Measurements from ENCODE around the gene OIT3. TPM values are rescaled to one million over a fixed set of nuclear protein-coding genes. Genes with fewer than 3 reads are reported as not detected.

OIT3 gene
- total RNA-seq = 0.13 TPM in 1 of 2 replicates, not detected in the other

GRCh38 chr10:72893136-72893798 is at the start of gene OIT3:
OIT3 (plus strand) TSS chr10:72893739; CDS start chr10:72893799, 60 bp downstream.
- no peaks in the 10 kb centered on the region for H3K27me3 ChIP-seq (ENCODE audit: control insufficient read depth, insufficient read depth, low read length)
- TF ChIP-seq CTCF (IDR thresholded peaks at IDR 0.05; ENCODE audit: insufficient read depth, low read length, severe bottlenecking) = no peak
- H3K36me3 ChIP-seq (ENCODE audit: control insufficient read depth, insufficient read depth, low read length) = no peaks in the 10 kb centered on the region
- DNase-seq (ENCODE audit: low read depth) = no peak
- no peak for FAIRE-seq
- no peak within 1 kb of the TSS for H3K4me3 ChIP-seq (ENCODE audit: low read depth, low read length)

GRCh38 chr10:72846238-72846637 is 47.3 kb upstream of the OIT3 start:
- no peak for TF ChIP-seq CTCF (IDR thresholded peaks at IDR 0.05; ENCODE audit: insufficient read depth, low read length, severe bottlenecking)
- H3K27me3 ChIP-seq (ENCODE audit: control insufficient read depth, insufficient read depth, low read length) = no peaks in the 10 kb centered on the region
- DNase-seq (ENCODE audit: low read depth) (peak; percentile 98), FAIRE-seq (no peak)
- no peaks in the 10 kb centered on the region for H3K36me3 ChIP-seq (ENCODE audit: control insufficient read depth, insufficient read depth, low read length)
- no peak overlapping the region for H3K4me3 ChIP-seq (ENCODE audit: low read depth, low read length)

GRCh38 chr10:72847681-72848080 is 45.9 kb upstream of the OIT3 start:
- no peak for TF ChIP-seq CTCF (IDR thresholded peaks at IDR 0.05; ENCODE audit: insufficient read depth, low read length, severe bottlenecking)
- Histone ChIP-seq H3K27me3 (ENCODE audit: control insufficient read depth, insufficient read depth, low read length) (no peaks in the 10 kb centered on the region), H3K4me3 (ENCODE audit: low read depth, low read length) (no peak overlapping the region), H3K36me3 (ENCODE audit: control insufficient read depth, insufficient read depth, low read length) (no peaks in the 10 kb centered on the region)
- peak; percentile 84 for DNase-seq (ENCODE audit: low read depth)
- no peak for FAIRE-seq

DNA sequence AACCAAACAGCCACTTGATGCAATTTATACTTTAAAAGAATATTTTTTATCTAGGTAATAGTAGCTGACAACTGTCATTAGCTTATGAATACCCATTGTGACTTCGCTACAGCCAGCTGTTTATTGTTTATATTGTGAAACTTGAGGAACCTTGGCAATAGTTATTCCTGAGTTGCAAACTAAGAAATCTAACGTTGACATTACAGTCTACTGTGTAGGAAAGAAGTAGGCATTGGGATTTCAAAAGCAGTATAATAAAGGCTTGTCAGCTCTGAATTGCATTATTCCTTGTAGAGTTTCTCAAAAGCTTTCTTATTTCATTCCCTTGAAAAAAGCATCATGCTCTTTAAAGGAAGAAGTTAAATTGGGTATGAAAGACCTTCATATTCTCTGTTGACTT is 42.7 kb upstream of the OIT3 start:
- TF ChIP-seq CTCF (IDR thresholded peaks at IDR 0.05; ENCODE audit: insufficient read depth, low read length, severe bottlenecking) = no peak
- H3K4me3 ChIP-seq (ENCODE audit: low read depth, low read length) = no peak overlapping the region
- FAIRE-seq (no peak), DNase-seq (ENCODE audit: low read depth) (no peak)
- H3K36me3 ChIP-seq (ENCODE audit: control insufficient read depth, insufficient read depth, low read length) = no peaks in the 10 kb centered on the region
- H3K27me3 ChIP-seq (ENCODE audit: control insufficient read depth, insufficient read depth, low read length) = no peaks in the 10 kb centered on the region

DNA sequence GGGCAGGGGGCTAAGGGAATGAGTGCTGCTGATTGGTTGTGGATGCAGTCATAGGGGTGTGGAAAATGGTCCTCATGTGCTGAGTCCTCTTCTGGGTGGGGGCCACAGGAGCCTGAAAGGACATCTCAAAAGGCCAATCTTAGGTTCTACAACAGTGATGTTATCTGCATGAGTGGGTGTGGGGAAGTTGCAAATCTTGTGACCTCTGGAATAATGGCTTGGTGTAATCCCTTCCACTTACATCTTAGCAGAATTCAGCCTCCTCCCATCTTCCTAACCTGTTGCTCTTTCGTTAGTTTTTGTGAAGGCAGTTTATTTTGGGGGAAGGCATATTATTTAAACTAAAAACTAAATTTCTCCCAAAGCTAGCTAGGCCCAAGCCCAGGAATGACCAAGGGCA is 42.0 kb upstream of the OIT3 start:
- Histone ChIP-seq H3K4me3 (ENCODE audit: low read depth, low read length) (no peak overlapping the region), H3K27me3 (ENCODE audit: control insufficient read depth, insufficient read depth, low read length) (no peaks in the 10 kb centered on the region), H3K36me3 (ENCODE audit: control insufficient read depth, insufficient read depth, low read length) (no peaks in the 10 kb centered on the region)
- DNase-seq (ENCODE audit: low read depth) (no peak), FAIRE-seq (no peak)
- TF ChIP-seq CTCF (IDR thresholded peaks at IDR 0.05; ENCODE audit: insufficient read depth, low read length, severe bottlenecking) = no peak

GRCh38 chr10:72852508-72852907 is 41.0 kb upstream of the OIT3 start:
- H3K36me3 ChIP-seq (ENCODE audit: control insufficient read depth, insufficient read depth, low read length) = no peaks in the 10 kb centered on the region
- no peaks in the 10 kb centered on the region for H3K27me3 ChIP-seq (ENCODE audit: control insufficient read depth, insufficient read depth, low read length)
- no peak for DNase-seq (ENCODE audit: low read depth)
- no peak for TF ChIP-seq CTCF (IDR thresholded peaks at IDR 0.05; ENCODE audit: insufficient read depth, low read length, severe bottlenecking)
- no peak overlapping the region for H3K4me3 ChIP-seq (ENCODE audit: low read depth, low read length)
- FAIRE-seq = no peak
